Stimulated activated CD8-positive, alpha-beta memory T cell treated with anti-CD3 and anti-CD28 coated beads, Interleukin-4, amount 100 ng/mL, for 1 hour (primary cell): Measurements from ENCODE around the gene C5AR2.
"Not testable (repeated sequence)": the region's sequence is repeated elsewhere in the genome, so short reads cannot be mapped to it uniquely, and the experiment has no call there.

ENCODE experiments used
- DNase-seq, 2 donors: peaks; one replicate each; pipeline ENCODE4 v3.0.0-alpha.2; 2020; ENCODE audit warnings: low read depth in 2 of 2, low spot score in 1 of 2

C5AR2 gene

DNA sequence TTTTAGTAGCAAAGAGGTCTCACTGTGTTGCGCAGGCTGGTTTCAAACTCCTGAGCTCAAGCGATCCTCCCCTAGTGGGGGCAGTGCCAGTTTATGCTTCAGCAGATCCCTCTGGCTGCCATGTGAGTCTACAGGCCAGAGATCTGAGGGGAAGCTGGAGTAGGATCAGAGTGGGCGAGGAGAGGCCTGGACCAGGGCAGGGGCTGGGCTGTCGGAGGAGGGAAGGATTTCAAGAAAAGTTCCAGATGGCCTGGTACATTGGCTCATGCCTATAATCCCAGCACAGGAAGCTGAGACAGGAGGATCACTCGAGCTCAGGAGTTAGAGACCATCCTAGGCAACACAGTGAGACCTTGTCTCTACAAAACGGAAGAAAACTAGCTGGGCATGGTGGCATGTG is 27.0 kb downstream of the C5AR2 start:
- DNase-seq = no peak

DNA sequence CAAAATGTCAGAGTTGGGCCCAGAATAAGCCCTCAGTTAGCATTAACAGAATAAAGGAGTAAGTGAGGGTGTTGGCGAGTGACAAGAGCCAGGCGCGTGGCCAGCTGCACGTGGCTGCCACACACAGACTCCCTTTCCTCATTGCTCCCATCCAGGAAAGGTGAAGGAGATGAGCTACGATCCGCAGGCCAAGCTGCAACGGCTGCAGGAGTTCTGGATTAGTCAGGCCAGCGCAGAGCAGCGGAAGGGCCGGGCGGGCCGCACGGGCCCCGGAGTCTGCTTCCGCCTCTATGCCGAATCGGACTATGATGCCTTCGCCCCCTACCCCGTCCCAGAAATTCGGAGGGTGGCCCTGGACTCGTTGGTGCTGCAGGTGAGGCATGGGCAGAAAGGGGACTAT is 30.3 kb downstream of the C5AR2 start:
- no peak for DNase-seq

DNA sequence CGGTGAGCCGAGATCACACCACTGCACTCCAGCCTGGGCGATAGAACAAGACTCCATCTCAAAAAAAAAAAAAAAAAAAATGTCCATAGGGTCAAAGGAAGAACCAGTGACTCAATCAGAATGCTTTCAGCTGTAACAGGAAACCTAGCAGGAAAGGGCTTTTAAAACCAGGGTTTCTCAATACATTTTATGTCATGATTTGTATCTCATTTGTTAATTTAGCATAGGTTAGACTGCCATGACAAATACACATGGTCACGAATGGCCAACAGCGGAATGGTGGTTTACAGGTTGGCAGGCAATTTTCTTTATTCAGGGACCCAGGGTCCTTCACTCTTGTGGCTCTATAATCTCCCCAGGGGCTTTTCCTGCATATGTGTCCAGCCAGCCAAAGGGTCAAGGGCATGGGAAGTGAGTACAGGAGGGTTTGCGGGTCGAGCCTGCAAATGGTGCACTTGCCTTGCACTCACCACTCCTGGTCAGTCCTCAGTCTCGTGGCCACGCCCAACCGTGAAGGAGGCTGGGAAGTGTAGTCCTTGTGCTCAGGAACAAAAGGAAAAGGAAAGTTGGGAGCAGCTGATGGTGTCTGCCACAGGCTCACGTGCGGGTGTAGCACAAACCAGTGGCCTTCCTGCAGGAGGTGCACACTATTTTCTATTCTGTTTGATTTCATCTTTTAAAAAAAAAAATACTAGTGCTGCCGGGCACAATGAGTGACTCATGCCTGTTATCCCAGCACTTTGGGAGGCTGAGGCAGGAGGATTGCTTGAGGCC is 32.0 kb downstream of the C5AR2 start:
- DNase-seq = no peak

GRCh38 chr19:47365455-47365854 is 33.5 kb downstream of the C5AR2 start:
- DNase-seq = not testable (repeated sequence)

- no peak for DNase-seq
Measured at GRCh38 chr19:47370045-47370611, 38.2 kb downstream of the C5AR2 start.

DNA sequence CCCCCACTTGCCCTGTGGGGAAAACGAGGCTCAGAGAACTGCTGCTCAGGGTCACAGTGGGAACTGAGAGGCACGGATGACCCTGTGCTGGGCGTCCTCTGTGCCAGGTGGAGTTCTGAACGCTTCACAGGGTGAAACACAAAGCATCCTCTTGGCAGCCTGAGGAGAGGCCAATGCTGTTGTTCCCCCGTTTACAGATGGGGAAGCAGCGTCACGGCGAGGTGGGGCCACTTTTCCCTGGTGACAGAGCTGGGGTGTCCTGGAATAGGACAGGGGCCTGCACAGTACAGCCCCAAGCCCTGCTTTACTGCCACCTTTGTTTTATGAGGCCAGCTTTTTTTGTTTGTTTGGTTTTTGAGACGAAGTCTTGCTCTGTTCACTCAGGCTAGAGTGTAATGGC is 39.3 kb downstream of the C5AR2 start:
- no peak for DNase-seq

GRCh38 chr19:47372603-47373002 is 40.6 kb downstream of the C5AR2 start:
- no peak for DNase-seq

GRCh38 chr19:47373246-47374240 is 41.6 kb downstream of the C5AR2 start:
- no peak for DNase-seq

DNA sequence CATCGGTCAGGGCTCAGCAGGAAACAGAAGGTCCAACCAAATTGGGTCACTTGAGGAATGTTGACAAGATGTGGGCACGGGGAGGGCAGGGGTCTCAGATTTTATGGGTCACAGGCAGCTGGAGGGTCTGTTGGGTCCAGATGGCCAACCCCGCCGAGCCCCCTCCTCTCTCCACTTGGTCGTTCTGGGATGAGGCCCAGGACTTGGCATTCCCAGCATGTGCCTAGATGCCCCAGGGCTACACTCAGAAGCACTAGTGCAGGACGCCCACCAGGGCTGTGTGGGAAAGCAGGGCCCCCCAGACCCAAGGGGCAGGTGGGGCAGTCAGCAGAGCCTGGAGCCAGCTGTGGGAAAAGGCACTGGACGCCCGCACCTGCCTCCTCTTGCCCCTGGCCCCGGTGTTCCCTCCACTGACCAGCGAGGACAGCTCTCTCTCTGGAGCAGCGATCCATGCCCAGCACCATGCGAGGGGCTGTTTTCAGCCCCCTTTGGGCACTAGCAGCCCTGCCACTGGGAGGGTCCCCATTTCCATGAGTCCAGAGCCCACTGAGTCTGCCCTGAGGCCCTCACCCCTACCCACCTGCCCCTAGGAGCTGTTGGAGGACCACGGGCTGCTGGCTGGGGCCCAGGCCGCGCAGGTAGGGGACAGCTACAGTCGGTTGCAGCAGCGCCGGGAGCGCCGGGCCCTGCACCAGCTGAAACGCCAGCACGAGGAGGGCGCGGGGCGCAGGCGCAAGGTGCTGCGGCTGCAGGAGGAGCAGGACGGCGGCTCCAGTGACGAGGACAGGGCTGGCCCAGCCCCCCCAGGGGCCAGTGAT is 43.1 kb downstream of the C5AR2 start:
- no peak for DNase-seq

- no peak for DNase-seq
Measured at GRCh38 chr19:47375694-47376588, 44.0 kb downstream of the C5AR2 start.

GRCh38 chr19:47376589-47377144 is 44.7 kb downstream of the C5AR2 start:
- no peak for DNase-seq

DNA sequence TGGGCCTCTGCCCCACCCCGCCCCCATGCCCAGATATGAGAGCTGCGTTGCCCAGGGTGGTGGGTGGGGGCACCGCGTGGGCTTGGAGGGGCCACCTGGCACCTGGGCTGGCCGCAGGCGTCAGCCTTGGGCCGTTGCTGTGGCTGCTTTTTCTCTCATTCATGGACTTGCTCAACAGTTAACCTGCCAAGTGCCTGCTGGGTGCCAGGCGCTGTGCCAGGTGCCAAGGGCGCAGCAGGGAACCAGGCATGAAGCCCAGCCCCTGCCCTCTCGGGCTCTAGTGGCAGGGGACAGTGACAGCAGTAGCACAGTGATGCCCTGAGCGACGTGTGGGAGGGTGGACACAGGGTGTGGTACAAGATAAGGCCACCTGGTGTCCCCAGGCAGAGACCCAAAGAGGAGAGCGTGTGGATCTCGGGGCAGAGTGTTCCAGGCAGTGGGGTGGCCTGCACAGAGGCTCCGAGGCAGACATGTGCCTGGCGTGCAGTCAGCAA is 45.3 kb downstream of the C5AR2 start:
- DNase-seq = no peak

- DNase-seq = no peak
Measured at GRCh38 chr19:47377801-47378200, 45.8 kb downstream of the C5AR2 start.

DNA sequence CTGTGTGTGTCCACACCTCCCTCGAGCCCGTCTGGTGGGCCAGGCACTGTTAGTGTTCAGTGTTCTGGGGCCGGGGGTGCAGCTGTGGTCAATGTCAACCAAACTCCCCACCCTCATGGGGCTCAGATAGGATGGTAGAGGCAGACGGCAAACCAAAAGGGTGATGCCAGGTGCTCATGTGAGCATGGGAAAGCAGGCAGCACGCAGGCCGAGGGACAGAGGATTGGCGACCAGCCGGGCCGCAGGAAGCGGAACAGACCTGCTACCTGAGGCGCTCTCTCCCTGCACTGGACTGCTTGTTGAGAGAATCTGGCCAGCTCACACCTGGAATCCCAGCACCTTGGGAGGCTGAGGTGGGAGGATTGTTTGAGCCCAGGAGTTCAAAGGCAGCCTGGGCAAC is 46.3 kb downstream of the C5AR2 start:
- no peak for DNase-seq

- DNase-seq = no peak
Measured at GRCh38 chr19:47379381-47379938, 47.5 kb downstream of the C5AR2 start.

DNA sequence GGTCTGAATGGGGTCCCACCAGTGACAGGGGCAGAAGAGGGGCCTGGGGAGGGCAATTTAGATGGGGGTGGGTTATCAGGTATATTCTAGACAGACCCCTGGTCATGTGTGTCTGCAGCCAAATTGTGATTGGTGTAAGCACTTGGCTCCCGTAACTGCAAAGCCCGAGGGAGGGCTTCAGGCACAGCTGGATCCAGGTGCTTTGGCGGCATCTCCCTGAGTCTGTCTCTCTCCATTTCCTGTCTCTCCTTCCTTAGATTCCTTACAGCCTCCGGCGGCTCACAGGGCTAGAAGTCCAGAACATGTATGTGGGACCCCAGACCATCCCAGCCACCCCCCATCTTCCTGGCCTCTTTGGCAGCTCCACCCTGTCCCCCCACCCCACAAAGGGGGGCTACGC is 48.6 kb downstream of the C5AR2 start:
- no peak for DNase-seq

- no peak for DNase-seq
Measured at GRCh38 chr19:47381121-47381520, 49.1 kb downstream of the C5AR2 start.

- DNase-seq = no peak
Measured at GRCh38 chr19:47381653-47382279, 49.8 kb downstream of the C5AR2 start.

- not testable (repeated sequence) for DNase-seq
Measured at GRCh38 chr19:47383890-47384289, 51.9 kb downstream of the C5AR2 start.
